OCI-LY1 (cell line): ENCODE data around the gene CPNE8.

Experiments used
- H2AFZ ChIP-seq: fragments of 200-600 bp; sonication (generic), shearing (Covaris generic); 2 replicates; pipeline ENCODE4 v1.6.0; 2014; ENCODE audit warnings: antibody characterized with exemption, mild to moderate bottlenecking, low read length
- H3F3A ChIP-seq: fragments of 200-600 bp; sonication (generic), shearing (Covaris generic); 2 replicates; pipeline ENCODE4 v1.6.0; 2014; ENCODE audit warnings: mild to moderate bottlenecking, antibody characterized with exemption, low read length, moderate library complexity; ENCODE audit not compliant: insufficient read depth
- H3K27ac ChIP-seq: fragments of 200-600 bp; sonication (generic); 2 replicates; pipeline ENCODE4 v1.5.1; 2014; ENCODE audit warnings: low read length, mixed run types, mild to moderate bottlenecking, low read depth; ENCODE audit not compliant: poor library complexity, severe bottlenecking
- H3K27me3 ChIP-seq: fragments of 200-600 bp; sonication (generic); 2 replicates; pipeline ENCODE4 v1.6.0; 2014; ENCODE audit warnings: antibody characterized with exemption, mild to moderate bottlenecking, low read length, moderate library complexity; ENCODE audit not compliant: insufficient read depth
- H3K36me3 ChIP-seq: fragments of 200-600 bp; sonication (generic); 2 replicates; pipeline ENCODE4 v1.6.1; 2014; ENCODE audit warnings: mild to moderate bottlenecking, antibody characterized with exemption, low read length, moderate library complexity, mixed read lengths; ENCODE audit not compliant: insufficient read depth
- H3K4me1 ChIP-seq: fragments of 200-600 bp; sonication (generic); 2 replicates; pipeline ENCODE4 v1.5.1; 2014; ENCODE audit warnings: mild to moderate bottlenecking, low read length, moderate library complexity; ENCODE audit not compliant: insufficient read depth, severe bottlenecking
- H3K4me2 ChIP-seq: fragments of 200-600 bp; sonication (generic), shearing (Covaris generic); 2 replicates; pipeline ENCODE4 v1.6.1; 2014; ENCODE audit warnings: low read length
- H3K4me3 ChIP-seq: fragments of 200-600 bp; sonication (generic); 2 replicates; pipeline ENCODE4 v1.5.1; 2014; ENCODE audit warnings: low read length, low read depth, mild to moderate bottlenecking, mixed read lengths; ENCODE audit not compliant: poor library complexity, severe bottlenecking
- H3K79me2 ChIP-seq: fragments of 200-600 bp; shearing (Covaris generic); 2 replicates; pipeline ENCODE4 v1.6.1; 2016; ENCODE audit warnings: mixed run types, low read length, mixed read lengths; ENCODE audit not compliant: insufficient read depth
- H3K9ac ChIP-seq: fragments of 200-600 bp; sonication (generic), shearing (Covaris generic); 2 replicates; pipeline ENCODE4 v1.6.1; 2014; ENCODE audit warnings: mild to moderate bottlenecking, low read length, mixed read lengths
- H3K9me2 ChIP-seq: fragments of 200-600 bp; sonication (generic), shearing (Covaris generic); 2 replicates; pipeline ENCODE4 v1.6.1; 2014; ENCODE audit warnings: low read depth, mild to moderate bottlenecking, low read length, mixed read lengths
- H3K9me3 ChIP-seq: fragments of 200-600 bp; shearing (Covaris generic); 2 replicates; pipeline ENCODE4 v1.6.1; 2014; ENCODE audit warnings: low read length, mixed read lengths
- H4K20me1 ChIP-seq: fragments of 200-600 bp; sonication (generic), shearing (Covaris generic); 2 replicates; pipeline ENCODE4 v1.6.0; 2016; ENCODE audit warnings: mild to moderate bottlenecking, low read length; ENCODE audit not compliant: insufficient read depth
- CTCF ChIP-seq: fragments of 200-600 bp; sonication (generic), shearing (Covaris generic); IDR thresholded peaks from 2 replicates; pipeline ENCODE4 v1.5.1; 2017; ENCODE audit warnings: mild to moderate bottlenecking, antibody characterized with exemption, low read length, moderate library complexity, mixed read lengths
- EZH2 ChIP-seq: fragments of 200-600 bp; sonication (generic), shearing (Covaris generic); IDR thresholded peaks from 2 replicates; pipeline ENCODE4 v1.8.0; 2017; ENCODE audit warnings: borderline replicate concordance, mixed run types, mild to moderate bottlenecking, antibody characterized with exemption, low read length, moderate library complexity, mixed read lengths

CPNE8 gene

GRCh38 chr12:38713294-38713693, 192.1 kb downstream of the CPNE8 start:
- H3K9ac ChIP-seq: no peak overlapping the region
- no peaks in the 10 kb centered on the region for H3K9me2 ChIP-seq
- H4K20me1 ChIP-seq: no peaks in the 10 kb centered on the region
- no peak overlapping the region for H3K27ac ChIP-seq
- H3K4me2 ChIP-seq: no peak overlapping the region
- H3K9me3 ChIP-seq: no peaks in the 10 kb centered on the region
- no peak overlapping the region for H2AFZ ChIP-seq
- no peak overlapping the region for H3K4me3 ChIP-seq
- no peaks in the 10 kb centered on the region for H3K36me3 ChIP-seq
- H3K27me3 ChIP-seq: no peaks in the 10 kb centered on the region
- TF ChIP-seq EZH2: no peak
- no peaks in the 10 kb centered on the region for H3K79me2 ChIP-seq
- H3K4me1 ChIP-seq: no peaks in the 10 kb centered on the region
- H3F3A ChIP-seq: no peaks in the 10 kb centered on the region

- Histone ChIP-seq H4K20me1 (no peaks in the 10 kb centered on the region), H3K4me2 (no peak overlapping the region), H3K4me1 (no peaks in the 10 kb centered on the region), H3K4me3 (no peak overlapping the region), H3K79me2 (no peaks in the 10 kb centered on the region), H3K27ac (no peak overlapping the region), H3K9me2 (no peaks in the 10 kb centered on the region), H2AFZ (no peak overlapping the region), H3K9me3 (no peaks in the 10 kb centered on the region), H3F3A (no peaks in the 10 kb centered on the region), H3K36me3 (no peaks in the 10 kb centered on the region), H3K27me3 (no peaks in the 10 kb centered on the region), H3K9ac (no peak overlapping the region)
- TF ChIP-seq EZH2 (no peak), CTCF (no peak)
These were observed 194.3 kb downstream of the CPNE8 start for GRCh38 chr12:38711054-38711453.

GRCh38 chr12:38708466-38708865, 196.9 kb downstream of the CPNE8 start:
- H3F3A ChIP-seq: no peaks in the 10 kb centered on the region
- H4K20me1 ChIP-seq: no peaks in the 10 kb centered on the region
- H3K79me2 ChIP-seq: no peaks in the 10 kb centered on the region
- no peak overlapping the region for H3K27ac ChIP-seq
- H3K36me3 ChIP-seq: no peaks in the 10 kb centered on the region
- H3K4me2 ChIP-seq: no peak overlapping the region
- H3K4me3 ChIP-seq: no peak overlapping the region
- H3K27me3 ChIP-seq: no peaks in the 10 kb centered on the region
- H3K9me2 ChIP-seq: no peaks in the 10 kb centered on the region
- TF ChIP-seq CTCF (no peak), EZH2 (no peak)
- H3K4me1 ChIP-seq: no peaks in the 10 kb centered on the region
- H3K9me3 ChIP-seq: no peaks in the 10 kb centered on the region
- H3K9ac ChIP-seq: no peak overlapping the region
- no peak overlapping the region for H2AFZ ChIP-seq

GRCh38 chr12:38707648-38708047, 197.7 kb downstream of the CPNE8 start:
- Histone ChIP-seq H3K27me3 (no peaks in the 10 kb centered on the region), H3F3A (no peaks in the 10 kb centered on the region), H3K36me3 (no peaks in the 10 kb centered on the region), H3K4me2 (no peak overlapping the region), H3K9me2 (no peaks in the 10 kb centered on the region), H3K4me1 (no peaks in the 10 kb centered on the region), H4K20me1 (no peaks in the 10 kb centered on the region), H3K9me3 (no peaks in the 10 kb centered on the region), H3K79me2 (no peaks in the 10 kb centered on the region), H3K4me3 (no peak overlapping the region), H2AFZ (no peak overlapping the region), H3K27ac (no peak overlapping the region), H3K9ac (no peak overlapping the region)
- TF ChIP-seq EZH2 (no peak), CTCF (no peak)
